Lower leg skin (tissue), 4 donors: ENCODE measurements around the gene DIS3L. TPM values are rescaled to one million over a fixed set of nuclear protein-coding genes. Genes with fewer than 3 reads are reported as not detected.

Experiments used
- DNase-seq, 2 donors: peaks; one replicate each; pipeline ENCODE4 v3.0.0-alpha.2; 2019; ENCODE audit warnings: low spot score in 2 of 2
- H3K4me3 ChIP-seq: fragments of 200-600 bp; sonication (generic); 2 replicates; pipeline ENCODE4 v1.5.1; 2017; ENCODE audit warnings: mild to moderate bottlenecking, low read depth; ENCODE audit not compliant: poor library complexity, severe bottlenecking
- CTCF ChIP-seq, 3 donors: fragments of 450-650 bp; IDR thresholded peaks; one replicate each; pipeline ENCODE4 v1.5.1; 2016; ENCODE audit warnings: antibody characterized with exemption in 3 of 3, mild to moderate bottlenecking in 3 of 3, moderate library complexity in 2 of 3
- POLR2A ChIP-seq, 2 donors: fragments of 450-650 bp; IDR thresholded peaks; one replicate each; pipeline ENCODE4 v1.6.1; 2016 to 2017; ENCODE audit warnings: antibody characterized with exemption in 2 of 2, mild to moderate bottlenecking in 1 of 2, moderate library complexity in 1 of 2
- WGBS, 2 donors: methylation state at CpG; one replicate each; pipeline ENCODE4 v1.1.5; 2018; 5-methylcytosine and 5-hydroxymethylcytosine counted together
- intact Hi-C: fragments of 100-400 bp; cut with DNase I; formaldehyde crosslinking; loops from one replicate; pipeline ENCODE4 v1.15.0; 2023; ENCODE audit warnings: low total_unique reads
- total RNA-seq, 4 donors: library from RNA; depleted of rRNA; stranded (reverse); fragments of >200 nt; gene quantifications; one replicate each; pipeline ENCODE4 v1.1.0, GENCODE V29; 2016

Gene DIS3L
- total RNA-seq, 4 donors from 2014 or later: 12.9 to 19.7 (median 17.1) TPM

- no peak for DNase-seq
- H3K4me3 ChIP-seq: no peak overlapping the region
- 68 to 70% methylated on average over 6 of the region's 6 CpGs for WGBS, 2 donors
- TF ChIP-seq CTCF (IDR thresholded peaks at IDR 0.05) (no peak), POLR2A (IDR thresholded peaks at IDR 0.05) (no peak)
- intact Hi-C loops: no loop called here
Observed at GRCh38 chr15:66270932-66271331, 22.4 kb upstream of the DIS3L start.

GRCh38 chr15:66275352-66275751 is 18.0 kb upstream of the DIS3L start:
- no peak overlapping the region for H3K4me3 ChIP-seq
- intact Hi-C loops: no loop called here

GRCh38 chr15:66276546-66276945 is 16.8 kb upstream of the DIS3L start:
- no peak for DNase-seq
- intact Hi-C loops: no loop called here
- H3K4me3 ChIP-seq: no peak overlapping the region
- no peak for TF ChIP-seq POLR2A (IDR thresholded peaks at IDR 0.05)
- TF ChIP-seq CTCF (IDR thresholded peaks at IDR 0.05): no peak
- WGBS, 2 donors: 85 to 86% methylated on average over 3 of the region's 3 CpGs

More at GRCh38 chr15:66275352-66275751, 18.0 kb upstream of the DIS3L start:
- DNase-seq: no peak
- TF ChIP-seq CTCF (IDR thresholded peaks at IDR 0.05) (no peak), POLR2A (IDR thresholded peaks at IDR 0.05) (no peak)

- TF ChIP-seq POLR2A (IDR thresholded peaks at IDR 0.05) (no peak), CTCF (IDR thresholded peaks at IDR 0.05) (no peak)
- intact Hi-C loops: no loop called here
- WGBS, 2 donors: 77 to 81% methylated on average over 6 of the region's 6 CpGs
- no peak overlapping the region for H3K4me3 ChIP-seq
- DNase-seq: peak in 1 of 2 donors; percentile 42
Observed at GRCh38 chr15:66278056-66278455, 15.3 kb upstream of the DIS3L start.

- 80 to 89% methylated on average over 6 of the region's 6 CpGs for WGBS, 2 donors
- DNase-seq: peak in 1 of 2 donors; percentile 59
- no peak overlapping the region for H3K4me3 ChIP-seq
- TF ChIP-seq CTCF (IDR thresholded peaks at IDR 0.05) (no peak), POLR2A (IDR thresholded peaks at IDR 0.05) (no peak)
- intact Hi-C loops: no loop called here
Observed at GRCh38 chr15:66278671-66279070, 14.7 kb upstream of the DIS3L start.

- 83 to 89% methylated on average over 3 of the region's 3 CpGs for WGBS, 2 donors
- TF ChIP-seq CTCF (IDR thresholded peaks at IDR 0.05) (no peak), POLR2A (IDR thresholded peaks at IDR 0.05) (no peak)
- H3K4me3 ChIP-seq: no peak overlapping the region
- peak in 1 of 2 donors; percentile 32 for DNase-seq
- intact Hi-C loops: no loop called here
Observed at GRCh38 chr15:66284271-66284670, 9.1 kb upstream of the DIS3L start.
